22Rv1 (cell line): Measurements from ENCODE around the gene ATP11A.

Source experiments
- H3K27ac ChIP-seq: fragments of 450-650 bp; 2 replicates; pipeline ENCODE4 v1.5.1; 2017
- ZFX ChIP-seq: fragments of 450-650 bp; IDR thresholded peaks from 2 replicates; pipeline ENCODE4 v1.6.1; 2017; ENCODE audit warnings: antibody characterized with exemption, borderline replicate concordance
- TF ChIP-seq, protein P1 (sequence below): fragments of 450-650 bp; IDR thresholded peaks from 2 replicates; pipeline ENCODE4 v1.5.1; 2017; ENCODE audit warnings: mild to moderate bottlenecking

Gene ATP11A

GRCh38 chr13:112876305-112877000, 186.6 kb downstream of the ATP11A start:
- H3K27ac ChIP-seq: no peak overlapping the region
- no peak for TF ChIP-seq ZFX
- TF ChIP-seq, protein P1, sequence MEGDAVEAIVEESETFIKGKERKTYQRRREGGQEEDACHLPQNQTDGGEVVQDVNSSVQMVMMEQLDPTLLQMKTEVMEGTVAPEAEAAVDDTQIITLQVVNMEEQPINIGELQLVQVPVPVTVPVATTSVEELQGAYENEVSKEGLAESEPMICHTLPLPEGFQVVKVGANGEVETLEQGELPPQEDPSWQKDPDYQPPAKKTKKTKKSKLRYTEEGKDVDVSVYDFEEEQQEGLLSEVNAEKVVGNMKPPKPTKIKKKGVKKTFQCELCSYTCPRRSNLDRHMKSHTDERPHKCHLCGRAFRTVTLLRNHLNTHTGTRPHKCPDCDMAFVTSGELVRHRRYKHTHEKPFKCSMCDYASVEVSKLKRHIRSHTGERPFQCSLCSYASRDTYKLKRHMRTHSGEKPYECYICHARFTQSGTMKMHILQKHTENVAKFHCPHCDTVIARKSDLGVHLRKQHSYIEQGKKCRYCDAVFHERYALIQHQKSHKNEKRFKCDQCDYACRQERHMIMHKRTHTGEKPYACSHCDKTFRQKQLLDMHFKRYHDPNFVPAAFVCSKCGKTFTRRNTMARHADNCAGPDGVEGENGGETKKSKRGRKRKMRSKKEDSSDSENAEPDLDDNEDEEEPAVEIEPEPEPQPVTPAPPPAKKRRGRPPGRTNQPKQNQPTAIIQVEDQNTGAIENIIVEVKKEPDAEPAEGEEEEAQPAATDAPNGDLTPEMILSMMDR: no peak

DNA sequence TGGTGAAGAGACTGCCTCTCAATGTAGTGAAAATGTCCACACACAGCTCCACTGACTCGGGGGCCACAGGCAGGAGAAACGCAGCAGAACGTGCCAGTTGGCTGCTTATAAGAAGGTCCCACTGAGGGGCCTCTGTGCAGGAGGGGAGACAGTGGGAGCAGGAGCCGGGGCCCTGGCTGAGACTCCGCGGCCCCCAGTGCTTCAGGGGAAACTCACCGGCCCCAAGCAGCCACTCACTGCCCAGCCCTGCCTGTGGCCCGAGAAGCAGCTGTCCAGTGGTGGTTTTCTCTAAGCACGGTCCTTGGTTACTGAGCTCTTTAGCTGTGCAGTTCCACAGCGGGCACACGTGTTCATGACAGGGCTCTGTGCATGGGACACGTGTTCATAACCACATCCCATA, 187.2 kb downstream of the ATP11A start:
- H3K27ac ChIP-seq: no peak overlapping the region
- no peak for TF ChIP-seq ZFX

DNA sequence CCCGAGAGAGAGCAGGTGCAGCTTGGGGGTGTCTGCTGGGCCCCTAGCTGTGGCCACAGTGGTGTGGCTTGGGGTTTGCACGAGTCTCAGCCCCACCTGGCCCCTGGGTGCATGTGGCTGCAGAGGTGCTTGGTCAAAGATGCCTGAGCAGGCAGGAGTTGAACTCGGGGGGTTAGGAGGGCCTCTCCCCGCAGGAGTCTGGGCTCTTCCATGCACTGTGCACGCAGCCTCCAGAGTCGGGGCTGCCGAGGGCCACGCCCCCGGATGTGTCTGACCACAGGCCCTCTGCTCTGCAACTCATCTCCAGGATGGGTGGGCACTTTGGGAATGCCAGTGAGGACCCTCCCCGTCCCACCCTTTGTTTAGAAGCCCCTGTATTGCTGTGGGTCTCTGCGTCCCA, 187.7 kb downstream of the ATP11A start:
- TF ChIP-seq, protein P1: no peak
- no peak for TF ChIP-seq ZFX
- no peak overlapping the region for H3K27ac ChIP-seq

DNA sequence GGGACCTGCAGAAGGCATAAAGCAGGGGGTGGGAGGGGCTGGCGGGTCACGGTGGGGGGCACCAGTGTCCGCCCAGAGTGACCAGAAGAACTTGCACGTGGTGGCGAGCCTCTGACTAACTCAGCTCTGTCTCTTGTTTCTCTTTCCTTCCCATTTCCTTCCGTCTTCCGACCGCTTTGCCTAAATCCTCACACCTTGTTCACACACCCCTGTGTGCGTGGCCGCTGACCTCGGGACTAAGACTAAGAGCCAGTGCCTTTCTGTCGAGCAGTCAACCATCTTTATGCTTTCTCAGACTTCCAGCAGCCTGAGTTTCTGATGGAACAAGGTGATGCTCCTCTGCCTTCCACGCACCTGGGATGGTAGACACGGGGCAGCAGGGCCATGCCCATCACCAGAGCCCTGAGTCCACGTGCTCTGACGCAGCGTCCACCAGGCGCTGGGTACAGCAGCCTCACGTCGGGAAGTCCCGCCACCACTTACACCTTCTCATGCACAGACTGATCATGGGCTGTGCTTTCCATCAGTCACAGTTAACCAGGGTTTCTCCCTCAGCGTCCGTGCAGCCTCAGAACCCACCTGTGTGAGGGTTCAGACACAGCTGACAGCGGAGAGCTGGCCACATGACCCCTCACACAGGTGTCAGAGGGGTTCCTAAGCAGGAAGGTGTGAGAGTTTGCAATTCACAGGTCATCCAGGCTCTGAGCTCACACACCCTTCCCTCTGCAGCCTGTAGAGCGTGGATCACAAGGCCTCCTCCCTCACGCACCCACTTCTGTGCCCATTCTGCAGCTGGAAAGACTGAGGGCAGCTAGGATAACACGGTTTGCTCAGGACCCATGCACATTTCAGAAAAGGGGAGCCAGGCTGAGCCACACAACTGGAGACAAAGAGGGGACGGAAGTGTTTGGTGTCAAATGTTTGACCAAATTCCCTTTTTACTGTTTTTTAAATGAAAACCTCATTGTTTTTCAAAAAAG, 188.4 kb downstream of the ATP11A start:
- H3K27ac ChIP-seq: no peak overlapping the region

DNA sequence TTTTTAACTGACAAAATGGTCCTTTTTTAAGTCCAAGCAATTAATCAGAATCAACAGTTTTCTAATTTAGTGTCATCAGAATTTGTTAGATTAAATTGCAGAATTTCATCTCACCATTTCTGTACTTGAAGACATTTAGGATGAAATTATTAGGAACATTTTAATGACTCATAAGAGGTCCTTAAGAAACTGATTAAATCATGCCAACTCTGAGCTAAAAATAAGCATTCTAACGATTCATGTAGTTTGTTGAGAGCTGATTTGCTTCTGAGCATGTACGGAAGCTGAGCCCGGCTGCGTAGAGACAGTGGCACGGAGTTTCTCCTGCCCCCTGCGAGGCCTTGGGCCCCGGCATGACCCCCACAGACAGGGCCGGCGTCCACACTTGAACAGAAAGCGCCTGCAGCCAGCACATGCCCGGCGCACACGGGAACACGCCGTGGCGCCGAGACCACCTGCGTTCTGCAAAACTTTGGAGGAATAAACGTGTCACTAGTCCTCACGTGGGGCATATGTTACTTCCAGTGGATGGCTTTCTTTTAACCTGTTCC, 189.5 kb downstream of the ATP11A start:
- H3K27ac ChIP-seq: no peak overlapping the region
- TF ChIP-seq ZFX: no peak
- TF ChIP-seq, protein P1: no peak

More for the DNA sequence above, 188.4 kb downstream of the ATP11A start:
- TF ChIP-seq ZFX: no peak
- TF ChIP-seq, protein P1: no peak

GRCh38 chr13:112880221-112880641, 190.4 kb downstream of the ATP11A start:
- TF ChIP-seq, protein P1: no peak
- TF ChIP-seq ZFX: no peak
- H3K27ac ChIP-seq: no peak overlapping the region

GRCh38 chr13:112880976-112881540, 191.2 kb downstream of the ATP11A start:
- H3K27ac ChIP-seq: no peak overlapping the region
- no peak for TF ChIP-seq ZFX
- TF ChIP-seq, protein P1: no peak
